HepG2 (cell line): ENCODE data around the gene WWP2. TPM values are rescaled to one million over a fixed set of nuclear protein-coding genes. Genes with fewer than 3 reads are reported as not detected.

Source experiments
- ARID5B ChIP-seq: IDR thresholded peaks from 2 replicates; pipeline ENCODE4 v1.4.0; 2020; ENCODE audit warnings: mild to moderate bottlenecking, missing genetic modification reagents
- GPN1 ChIP-seq: sonication (generic); formaldehyde crosslinking; IDR thresholded peaks from 2 replicates; pipeline ENCODE4 v1.5.1; 2020; ENCODE audit warnings: missing genetic modification reagents, borderline replicate concordance
- ISX ChIP-seq: sonication (generic); formaldehyde crosslinking; conservative IDR thresholded peaks from 2 replicates; pipeline ENCODE4 v1.5.0; 2020; ENCODE audit warnings: missing genetic modification reagents
- PREB ChIP-seq: sonication (generic); formaldehyde crosslinking; IDR thresholded peaks from 2 replicates; pipeline ENCODE4 v1.4.0; 2020; ENCODE audit warnings: missing genetic modification reagents
- RNF2 ChIP-seq: fragments of 450-650 bp; conservative IDR thresholded peaks from 2 replicates; pipeline ENCODE4 v1.6.1; 2016; ENCODE audit warnings: low read depth
- SOX13 ChIP-seq, 3 experiments: fragments of 450-650 bp in 1 of 3; sonication (generic) in 1 of 3; formaldehyde crosslinking in 1 of 3; IDR thresholded peaks in 2 of 3; conservative IDR thresholded peaks in 1 of 3; 2 replicates each; pipeline versions ENCODE4 v1.5.0 to v1.6.1; 2016 to 2020; ENCODE audit warnings: antibody characterized with exemption in 1 of 3, mild to moderate bottlenecking in 1 of 3, missing compliant biosample characterization in 1 of 3, missing genetic modification reagents in 1 of 3, moderate library complexity in 1 of 3
- ZGPAT ChIP-seq: IDR thresholded peaks from 2 replicates; pipeline ENCODE4 v1.6.1; 2016; ENCODE audit warnings: mild to moderate bottlenecking
- ZNF121 ChIP-seq: sonication (generic); formaldehyde crosslinking; IDR thresholded peaks from 2 replicates; pipeline ENCODE4 v1.5.0; 2020; ENCODE audit warnings: mild to moderate bottlenecking, missing genetic modification reagents
- ZNF326 ChIP-seq: sonication (generic); formaldehyde crosslinking; IDR thresholded peaks from 2 replicates; pipeline ENCODE4 v1.4.0; 2020; ENCODE audit warnings: missing genetic modification reagents, borderline replicate concordance
- ZNF350 ChIP-seq: sonication (generic); formaldehyde crosslinking; IDR thresholded peaks from 2 replicates; pipeline ENCODE4 v1.4.0; 2020; ENCODE audit warnings: mild to moderate bottlenecking, low read depth, missing genetic modification reagents, borderline replicate concordance
- ZNF501 ChIP-seq: sonication (generic); formaldehyde crosslinking; IDR thresholded peaks from 2 replicates; pipeline ENCODE4 v1.5.1; 2020; ENCODE audit warnings: mild to moderate bottlenecking, moderate library complexity, missing genetic modification reagents
- ZNF530 ChIP-seq: sonication (generic); formaldehyde crosslinking; IDR thresholded peaks from 2 replicates; pipeline ENCODE4 v1.5.0; 2020; ENCODE audit warnings: low read depth, mild to moderate bottlenecking, missing genetic modification reagents
- ZNF567 ChIP-seq: sonication (generic); formaldehyde crosslinking; IDR thresholded peaks from 2 replicates; pipeline ENCODE4 v1.8.1; 2023; ENCODE audit warnings: mild to moderate bottlenecking, missing genetic modification reagents, borderline replicate concordance
- ZNF790 ChIP-seq: sonication (generic); formaldehyde crosslinking; IDR thresholded peaks from 2 replicates; pipeline ENCODE4 v1.8.0; 2022; ENCODE audit warnings: missing genetic modification reagents, mild to moderate bottlenecking, borderline replicate concordance
- polyA plus RNA-seq, 8 experiments: library from polyadenylated mRNA; depleted of rRNA in 3 of 8; stranded (reverse) in 7 of 8; unstranded in 1 of 8; fragments of >200 nt; fragmentation: Illumina TruSeq in 4 of 8; extraction: Trizol in 4 of 8; gene quantifications; 2 replicates each; pipeline versions ENCODE4 v1.2.1 to v1.2.3, GENCODE V29; 2011 to 2016; ENCODE audit warnings: low read depth in 4 of 8, missing spikeins in 1 of 8, mixed read lengths in 1 of 8; ENCODE audit not compliant: insufficient read depth in 1 of 8
- total RNA-seq, 5 experiments: library from RNA; depleted of rRNA; stranded (reverse); fragments of >200 nt; fragmentation: Illumina TruSeq; extraction: Trizol; gene quantifications; 2 replicates each; pipeline ENCODE4 v1.2.3, GENCODE V29; 2016; ENCODE audit warnings: low read depth in 1 of 5
- TF ChIP-seq, protein P1 (sequence below): sonication (generic); formaldehyde crosslinking; IDR thresholded peaks from 2 replicates; pipeline ENCODE4 v1.9.0; 2021; ENCODE audit warnings: mild to moderate bottlenecking, missing genetic modification reagents

Gene WWP2
- total and polyA plus RNA-seq, 2 of the 13 experiments (the other 11 are each of a cell fraction or from before 2014, with no cell fraction given) = 11.4 to 28.2 TPM

- TF ChIP-seq ZGPAT (CRISPR knock-in tag) (no peak), ZNF326 (CRISPR knock-in tag) (no peak), ISX (CRISPR knock-in tag) (no peak), ZNF121 (CRISPR knock-in tag) (no peak), ZNF350 (no peak), ZNF530 (CRISPR knock-in tag) (no peak), ZNF790 (no peak), ZNF501 (CRISPR knock-in tag) (no peak), ZNF567 (CRISPR knock-in tag) (no peak), GPN1 (CRISPR knock-in tag) (no peak), ARID5B (no peak; the same call in 1 of the 2 replicates), SOX13 (IDR thresholded peaks at IDR 0.05) (no peak), SOX13 (CRISPR knock-in tag; conservative IDR thresholded peaks at IDR 0.05 in 1 of 2, IDR thresholded peaks at IDR 0.05 in 1 of 2) (peak in 1 of 2 experiments; percentile 23; a peak in 1 of 4 replicates), RNF2 (no peak), PREB (no peak)
- TF ChIP-seq, protein P1, sequence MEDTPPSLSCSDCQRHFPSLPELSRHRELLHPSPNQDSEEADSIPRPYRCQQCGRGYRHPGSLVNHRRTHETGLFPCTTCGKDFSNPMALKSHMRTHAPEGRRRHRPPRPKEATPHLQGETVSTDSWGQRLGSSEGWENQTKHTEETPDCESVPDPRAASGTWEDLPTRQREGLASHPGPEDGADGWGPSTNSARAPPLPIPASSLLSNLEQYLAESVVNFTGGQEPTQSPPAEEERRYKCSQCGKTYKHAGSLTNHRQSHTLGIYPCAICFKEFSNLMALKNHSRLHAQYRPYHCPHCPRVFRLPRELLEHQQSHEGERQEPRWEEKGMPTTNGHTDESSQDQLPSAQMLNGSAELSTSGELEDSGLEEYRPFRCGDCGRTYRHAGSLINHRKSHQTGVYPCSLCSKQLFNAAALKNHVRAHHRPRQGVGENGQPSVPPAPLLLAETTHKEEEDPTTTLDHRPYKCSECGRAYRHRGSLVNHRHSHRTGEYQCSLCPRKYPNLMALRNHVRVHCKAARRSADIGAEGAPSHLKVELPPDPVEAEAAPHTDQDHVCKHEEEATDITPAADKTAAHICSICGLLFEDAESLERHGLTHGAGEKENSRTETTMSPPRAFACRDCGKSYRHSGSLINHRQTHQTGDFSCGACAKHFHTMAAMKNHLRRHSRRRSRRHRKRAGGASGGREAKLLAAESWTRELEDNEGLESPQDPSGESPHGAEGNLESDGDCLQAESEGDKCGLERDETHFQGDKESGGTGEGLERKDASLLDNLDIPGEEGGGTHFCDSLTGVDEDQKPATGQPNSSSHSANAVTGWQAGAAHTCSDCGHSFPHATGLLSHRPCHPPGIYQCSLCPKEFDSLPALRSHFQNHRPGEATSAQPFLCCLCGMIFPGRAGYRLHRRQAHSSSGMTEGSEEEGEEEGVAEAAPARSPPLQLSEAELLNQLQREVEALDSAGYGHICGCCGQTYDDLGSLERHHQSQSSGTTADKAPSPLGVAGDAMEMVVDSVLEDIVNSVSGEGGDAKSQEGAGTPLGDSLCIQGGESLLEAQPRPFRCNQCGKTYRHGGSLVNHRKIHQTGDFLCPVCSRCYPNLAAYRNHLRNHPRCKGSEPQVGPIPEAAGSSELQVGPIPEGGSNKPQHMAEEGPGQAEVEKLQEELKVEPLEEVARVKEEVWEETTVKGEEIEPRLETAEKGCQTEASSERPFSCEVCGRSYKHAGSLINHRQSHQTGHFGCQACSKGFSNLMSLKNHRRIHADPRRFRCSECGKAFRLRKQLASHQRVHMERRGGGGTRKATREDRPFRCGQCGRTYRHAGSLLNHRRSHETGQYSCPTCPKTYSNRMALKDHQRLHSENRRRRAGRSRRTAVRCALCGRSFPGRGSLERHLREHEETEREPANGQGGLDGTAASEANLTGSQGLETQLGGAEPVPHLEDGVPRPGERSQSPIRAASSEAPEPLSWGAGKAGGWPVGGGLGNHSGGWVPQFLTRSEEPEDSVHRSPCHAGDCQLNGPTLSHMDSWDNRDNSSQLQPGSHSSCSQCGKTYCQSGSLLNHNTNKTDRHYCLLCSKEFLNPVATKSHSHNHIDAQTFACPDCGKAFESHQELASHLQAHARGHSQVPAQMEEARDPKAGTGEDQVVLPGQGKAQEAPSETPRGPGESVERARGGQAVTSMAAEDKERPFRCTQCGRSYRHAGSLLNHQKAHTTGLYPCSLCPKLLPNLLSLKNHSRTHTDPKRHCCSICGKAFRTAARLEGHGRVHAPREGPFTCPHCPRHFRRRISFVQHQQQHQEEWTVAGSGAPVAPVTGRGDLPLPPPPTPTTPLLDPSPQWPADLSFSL (CRISPR knock-in tag) = no peak
These were observed 874 bp downstream of the WWP2 start (continued) for GRCh38 chr16:69762814-69763598.
